Naive thymus-derived CD4-positive, alpha-beta T cell (primary cell): ENCODE results near the gene S100A14. TPM values are rescaled to one million over a fixed set of nuclear protein-coding genes. Genes with fewer than 3 reads are reported as not detected.
A peak's percentile ranks its signal among the peaks of the same experiment; 100 is the strongest.
"Not testable (repeated sequence)": the region's sequence is repeated elsewhere in the genome, so short reads cannot be mapped to it uniquely, and the experiment has no call there.

ENCODE experiments used
- ATAC-seq: fragments of 150-1000 bp; cut with Tn5 transposase; 2 replicates; pipeline ENCODE4 v1.10.0; 2021; ENCODE audit warnings: mild to moderate bottlenecking, moderate library complexity
- CTCF ChIA-PET: fragments of 350-600 bp; sonication (Branson Sonifier 250); formaldehyde crosslinking; loops from one replicate; lab custom pipeline; 2021; ENCODE audit warnings: antibody characterized with exemption; lab: Charles Lee
- POLR2A ChIA-PET: fragments of 350-600 bp; sonication (Branson Sonifier 250); formaldehyde crosslinking; loops from one replicate; lab custom pipeline; 2021; ENCODE audit warnings: antibody characterized with exemption, inconsistent platforms; lab: Charles Lee
- DNase-seq, 9 donors: peaks; one replicate each; pipeline versions ENCODE4 v3.0.0 to v3.0.0-alpha.2; 2020 to 2022; ENCODE audit warnings: mixed read lengths in 1 of 9
- H3K27ac ChIP-seq: one replicate; pipeline ENCODE4 v1.7.0; 2013; ENCODE audit warnings: mild to moderate bottlenecking, low read depth, low read length, moderate library complexity
- H3K27me3 ChIP-seq, 2 donors: one replicate each; pipeline ENCODE4 v1.7.0; 2013; ENCODE audit warnings: low read length in 2 of 2, mild to moderate bottlenecking in 2 of 2, moderate library complexity in 2 of 2; ENCODE audit not compliant: control insufficient read depth in 2 of 2, insufficient read depth in 2 of 2
- H3K36me3 ChIP-seq, 3 experiments: 1 replicate in 2 of 3; 2 replicates in 1 of 3; pipeline ENCODE4 v1.7.0; 2013; ENCODE audit warnings: low read length in 3 of 3, mild to moderate bottlenecking in 3 of 3, moderate library complexity in 1 of 3; ENCODE audit not compliant: insufficient read depth in 3 of 3, control insufficient read depth in 2 of 3
- H3K4me1 ChIP-seq, 2 donors: one replicate each; pipeline ENCODE4 v1.7.0; 2013; ENCODE audit warnings: low read length in 2 of 2, mild to moderate bottlenecking in 2 of 2, moderate library complexity in 1 of 2; ENCODE audit not compliant: control insufficient read depth in 2 of 2, insufficient read depth in 2 of 2
- H3K4me3 ChIP-seq: 2 replicates; pipeline ENCODE4 v1.7.0; 2013; ENCODE audit warnings: mild to moderate bottlenecking, low read length
- H3K9me3 ChIP-seq, 3 experiments: 1 replicate in 2 of 3; 2 replicates in 1 of 3; pipeline ENCODE4 v1.7.0; 2013; ENCODE audit warnings: low read length in 3 of 3; ENCODE audit not compliant: control insufficient read depth in 2 of 3
- H3K27ac Mint-ChIP-seq, 9 donors: one replicate each; pipeline ENCODE4 v1.8.0; 2020 to 2022; ENCODE audit warnings: mixed read lengths in 9 of 9, mild to moderate bottlenecking in 8 of 9, moderate library complexity in 5 of 9, inconsistent platforms in 2 of 9
- H3K27me3 Mint-ChIP-seq, 5 donors: one replicate each; pipeline ENCODE4 v1.8.0; 2021 to 2022; ENCODE audit warnings: mixed read lengths in 5 of 5, mild to moderate bottlenecking in 1 of 5
- H3K36me3 Mint-ChIP-seq, 5 donors: one replicate each; pipeline ENCODE4 v1.8.0; 2020 to 2022; ENCODE audit warnings: mixed read lengths in 5 of 5, mild to moderate bottlenecking in 3 of 5, inconsistent platforms in 1 of 5
- H3K4me1 Mint-ChIP-seq, 7 donors: one replicate each; pipeline ENCODE4 v1.8.0; 2020 to 2022; ENCODE audit warnings: mixed read lengths in 7 of 7, mild to moderate bottlenecking in 3 of 7, inconsistent platforms in 1 of 7
- H3K4me3 Mint-ChIP-seq, 10 donors: one replicate each; pipeline ENCODE4 v1.8.0; 2020 to 2022; ENCODE audit warnings: mild to moderate bottlenecking in 10 of 10, mixed read lengths in 10 of 10, moderate library complexity in 6 of 10, inconsistent platforms in 2 of 10
- H3K9me3 Mint-ChIP-seq, 11 donors: one replicate each; pipeline ENCODE4 v1.8.0; 2020 to 2022; ENCODE audit warnings: mixed read lengths in 11 of 11, mild to moderate bottlenecking in 4 of 11, inconsistent platforms in 1 of 11, moderate library complexity in 1 of 11
- intact Hi-C, 2 donors: fragments of 100-400 bp; cut with micrococcal nuclease; formaldehyde crosslinking; loops; one replicate each; pipeline ENCODE4 v1.15.1; 2023
- polyA plus RNA-seq, 2 donors: library from polyadenylated mRNA; unstranded; fragments of 300-500 nt; fragmentation: Illumina TruSeq; gene quantifications; one replicate each; pipeline ENCODE4 v1.2.3, GENCODE V29; 2021
- total RNA-seq, 6 experiments: library from RNA in 5 of 6; stranded (reverse) in 5 of 6; gene quantifications; 1 replicate in 5 of 6; 2 replicates in 1 of 6; pipeline ENCODE4 v1.2.3 and lab custom pipeline; 2021 to 2026

The S100A14 gene
- total and polyA plus RNA-seq, 7 experiments from 2014 or later: not detected

DNA sequence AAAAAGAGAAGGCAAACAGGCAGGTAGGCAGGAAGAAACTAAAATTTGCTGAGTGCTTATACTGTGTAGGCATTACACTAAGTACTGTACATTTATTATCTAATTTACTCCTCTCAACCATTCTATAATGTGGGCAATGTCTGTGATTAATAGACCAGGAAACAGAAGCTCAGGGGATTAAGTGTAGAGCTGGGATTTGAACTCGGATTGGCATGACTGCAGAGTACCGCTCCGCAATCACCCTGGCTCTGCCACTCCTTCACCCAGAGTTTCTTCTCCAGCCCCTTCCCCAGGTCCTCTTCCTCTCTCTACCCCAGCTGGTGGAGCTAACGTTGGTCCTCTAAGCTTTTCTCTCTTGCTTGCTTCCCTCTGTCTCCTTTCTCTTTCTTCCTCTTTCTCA is 39.0 kb downstream of the S100A14 start:
- no peaks in the 10 kb centered on the region for H3K9me3 ChIP-seq
- Mint-ChIP-seq H3K9me3 (no peaks in the 10 kb centered on the region), H3K4me1 (peaks cover 0 to 12% (median 0%) of the 10 kb centered on the region in 7 donors), H3K27me3 (peaks cover 0 to 29% (median 27%) of the 10 kb centered on the region in 5 donors), H3K27ac (no peak overlapping the region), H3K4me3 (no peak overlapping the region), H3K36me3 (no peaks in the 10 kb centered on the region)
- ChIA-PET POLR2A (interaction anchor here (0.6 kb wide), 3 partner anchors 32 to 696 kb away, joined by 3 read pairs; no protein-coding TSS in a partner anchor), CTCF (interaction anchor here (1.3 kb wide), 1 partner anchor 67 kb away, joined by 5 read pairs; no protein-coding TSS in a partner anchor)
- H3K4me3 ChIP-seq: no peak overlapping the region
- no peak for ATAC-seq
- H3K4me1 ChIP-seq: no peaks in the 10 kb centered on the region
- DNase-seq: no peak
- intact Hi-C loops: loop anchor here in 1 of 2 donors (10.0 kb wide), 1 partner anchor 242 kb away; no protein-coding TSS in a partner anchor
- no peaks in the 10 kb centered on the region for H3K27me3 ChIP-seq
- no peaks in the 10 kb centered on the region for H3K36me3 ChIP-seq
- H3K27ac ChIP-seq: no peak overlapping the region

DNA sequence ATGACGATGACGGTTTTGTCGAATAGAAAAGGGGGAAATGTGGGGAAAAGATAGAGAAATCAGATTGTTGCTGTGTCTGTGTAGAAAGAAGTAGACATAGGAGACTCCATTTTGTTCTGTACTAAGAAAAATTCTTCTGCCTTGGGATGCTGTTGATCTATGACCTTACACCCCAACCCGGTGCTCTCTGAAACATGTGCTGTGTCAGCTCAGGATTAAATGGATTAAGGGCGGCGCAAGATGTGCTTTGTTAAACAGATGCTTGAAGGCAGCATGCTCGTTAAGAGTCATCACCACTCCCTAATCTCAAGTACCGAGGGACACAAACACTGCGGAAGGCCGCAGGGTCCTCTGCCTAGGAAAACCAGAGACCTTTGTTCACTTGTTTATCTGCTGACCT is 40.6 kb downstream of the S100A14 start:
- H3K9me3 ChIP-seq, ATAC-seq, H3K4me1 ChIP-seq, POLR2A ChIA-PET, H3K27ac ChIP-seq, H3K27ac Mint-ChIP-seq, DNase-seq, H3K9me3 Mint-ChIP-seq, H3K4me3 ChIP-seq, H3K4me3 Mint-ChIP-seq, H3K36me3 Mint-ChIP-seq, H3K36me3 ChIP-seq, H3K27me3 ChIP-seq: not testable (repeated sequence)
- intact Hi-C loops: loop anchor here in 1 of 2 donors (10.0 kb wide), 1 partner anchor 241 kb away; no protein-coding TSS in a partner anchor
- CTCF ChIA-PET: interaction anchor here (0.9 kb wide), 1 partner anchor 10 kb away, joined by 3 read pairs; no protein-coding TSS in a partner anchor
- Mint-ChIP-seq H3K4me1 (peaks cover 0 to 12% (median 0%) of the 10 kb centered on the region in 7 donors), H3K27me3 (peaks cover 0 to 35% (median 28%) of the 10 kb centered on the region in 5 donors)

DNA sequence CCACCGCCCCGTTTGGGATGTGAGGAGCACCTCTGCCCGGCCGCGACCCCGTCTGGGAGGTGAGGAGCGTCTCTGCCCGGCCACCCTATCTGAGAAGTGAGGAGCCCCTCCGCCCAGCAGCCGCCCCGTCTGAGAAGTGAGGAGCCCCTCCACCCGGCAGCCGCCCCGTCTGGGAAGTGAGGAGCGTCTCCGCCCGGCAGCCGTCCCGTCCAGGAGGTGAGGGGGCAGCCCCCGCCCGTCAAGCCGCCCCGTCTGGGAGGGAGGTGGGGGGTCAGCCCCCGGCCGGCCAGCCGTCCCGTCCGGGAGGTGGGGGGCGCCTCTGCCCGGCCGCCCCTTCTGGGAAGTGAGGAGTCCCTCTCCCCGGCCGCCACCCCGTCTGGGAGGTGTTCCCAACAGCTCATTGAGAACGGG is 41.0 kb downstream of the S100A14 start:
- ATAC-seq, H3K36me3 ChIP-seq, H3K27ac ChIP-seq, H3K4me1 ChIP-seq, H3K9me3 ChIP-seq, H3K27me3 ChIP-seq, H3K4me3 ChIP-seq, DNase-seq, H3K9me3 Mint-ChIP-seq, H3K4me3 Mint-ChIP-seq, CTCF ChIA-PET, POLR2A ChIA-PET, H3K27ac Mint-ChIP-seq, H3K36me3 Mint-ChIP-seq: not testable (repeated sequence)
- intact Hi-C loops: loop anchor here in 1 of 2 donors (10.0 kb wide), 1 partner anchor 240 kb away; no protein-coding TSS in a partner anchor
- peaks cover 0 to 35% (median 28%) of the 10 kb centered on the region in 5 donors for H3K27me3 Mint-ChIP-seq
- peaks cover 0 to 12% (median 0%) of the 10 kb centered on the region in 7 donors for H3K4me1 Mint-ChIP-seq

DNA sequence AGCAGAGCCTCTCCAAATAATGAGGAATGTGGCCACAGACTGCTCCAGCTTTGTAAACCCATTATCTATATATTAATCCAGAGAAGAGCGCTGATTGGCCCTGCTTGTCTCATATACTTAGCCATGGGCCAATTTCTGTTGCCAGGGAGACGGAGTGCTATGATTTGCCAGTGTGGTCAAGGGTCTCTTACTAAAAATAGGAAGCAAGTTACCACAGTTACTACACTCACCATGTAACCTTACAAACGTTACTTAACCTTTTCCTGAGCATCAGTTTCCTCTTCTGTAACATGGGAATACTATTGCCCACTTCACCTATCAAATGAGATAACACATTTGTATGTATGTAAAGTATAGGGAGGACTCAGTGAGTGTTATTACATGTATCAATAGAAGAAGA is 42.8 kb downstream of the S100A14 start:
- no peak overlapping the region for H3K27ac ChIP-seq

DNA sequence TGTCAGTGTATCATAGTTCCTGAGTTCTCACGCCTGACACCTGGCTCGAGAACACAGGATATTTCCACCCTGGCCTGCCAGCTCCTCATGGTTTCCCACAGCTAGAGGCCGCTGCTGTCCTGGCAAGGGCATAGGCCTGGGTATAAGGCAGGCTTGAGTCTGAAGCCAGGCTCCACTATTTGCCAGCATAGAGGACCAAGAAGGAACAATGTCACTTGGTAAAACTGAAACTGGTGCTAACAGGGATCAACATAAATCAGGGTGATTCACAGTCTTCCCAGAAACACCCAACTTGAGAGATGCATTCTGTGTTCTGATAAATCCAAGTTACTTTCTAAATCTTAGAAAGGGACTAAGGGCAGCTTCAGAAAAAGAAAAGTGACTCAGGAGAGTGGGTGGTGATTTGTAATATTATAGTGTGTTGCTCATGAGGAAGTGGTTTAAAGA is 43.5 kb downstream of the S100A14 start:
- no peaks in the 10 kb centered on the region for H3K36me3 ChIP-seq
- peak; percentile 81 for ATAC-seq
- no peaks in the 10 kb centered on the region for H3K27me3 ChIP-seq
- peaks cover 9 to 23% (median 16%) of the 10 kb centered on the region in 7 donors for H3K4me1 Mint-ChIP-seq
- peaks cover 0 to 16% (median 9%) of the 10 kb centered on the region in 5 donors for H3K27me3 Mint-ChIP-seq
- DNase-seq: peak in 8 of 9 donors; percentile 24 to 51 (median 41)
- H3K9me3 ChIP-seq: no peaks in the 10 kb centered on the region
- no peak overlapping the region for H3K27ac ChIP-seq
- H3K4me3 ChIP-seq: no peak overlapping the region
- intact Hi-C loops: loop anchor here (1.0 to 10.0 kb wide), 4 partner anchors 45 to 238 kb away; partner anchors contain the start of gene ILF2 (in 1 of the 2)
- H3K4me1 ChIP-seq: peaks cover 0 to 9% of the 10 kb centered on the region in 2 donors
- CTCF ChIA-PET: interaction anchor here (1.1 to 7.0 kb wide), 5 partner anchors 39 to 414 kb away, joined by 3 to 139 read pairs (median 6); partner anchors contain the start of genes RAB13 and S100A6
- peak overlapping the region in 1 of 9 donors; percentile 56 for H3K27ac Mint-ChIP-seq
- no peaks in the 10 kb centered on the region for H3K36me3 Mint-ChIP-seq
- H3K9me3 Mint-ChIP-seq: no peaks in the 10 kb centered on the region
- H3K4me3 Mint-ChIP-seq: no peak overlapping the region
- POLR2A ChIA-PET: interaction anchor here (0.8 to 1.7 kb wide), 3 partner anchors 29 to 40 kb away, joined by 3 to 6 read pairs (median 4); partner anchors contain the start of gene S100A6

More for the DNA sequence above, 42.8 kb downstream of the S100A14 start:
- Histone ChIP-seq H3K9me3 (no peaks in the 10 kb centered on the region), H3K36me3 (no peaks in the 10 kb centered on the region), H3K4me1 (peaks cover 0 to 1% of the 10 kb centered on the region in 2 donors), H3K4me3 (no peak overlapping the region), H3K27me3 (no peaks in the 10 kb centered on the region)
- Mint-ChIP-seq H3K27me3 (peaks cover 0 to 24% (median 17%) of the 10 kb centered on the region in 5 donors), H3K4me3 (no peak overlapping the region), H3K4me1 (peaks cover 4 to 18% (median 9%) of the 10 kb centered on the region in 7 donors), H3K27ac (no peak overlapping the region), H3K9me3 (no peaks in the 10 kb centered on the region), H3K36me3 (no peaks in the 10 kb centered on the region)
- ChIA-PET CTCF (interaction anchor here (1.5 to 7.0 kb wide), 4 partner anchors 40 to 413 kb away, joined by 3 to 139 read pairs (median 62); partner anchors contain the start of genes RAB13 and S100A6), POLR2A (interaction anchor here (0.8 to 1.7 kb wide), 3 partner anchors 29 to 41 kb away, joined by 3 to 6 read pairs (median 4); partner anchors contain the start of gene S100A6)
- intact Hi-C loops: loop anchor here in 1 of 2 donors (2.0 to 10.0 kb wide), 2 partner anchors 97 to 239 kb away; partner anchors contain the start of gene ILF2
- ATAC-seq: no peak
- DNase-seq: no peak

DNA sequence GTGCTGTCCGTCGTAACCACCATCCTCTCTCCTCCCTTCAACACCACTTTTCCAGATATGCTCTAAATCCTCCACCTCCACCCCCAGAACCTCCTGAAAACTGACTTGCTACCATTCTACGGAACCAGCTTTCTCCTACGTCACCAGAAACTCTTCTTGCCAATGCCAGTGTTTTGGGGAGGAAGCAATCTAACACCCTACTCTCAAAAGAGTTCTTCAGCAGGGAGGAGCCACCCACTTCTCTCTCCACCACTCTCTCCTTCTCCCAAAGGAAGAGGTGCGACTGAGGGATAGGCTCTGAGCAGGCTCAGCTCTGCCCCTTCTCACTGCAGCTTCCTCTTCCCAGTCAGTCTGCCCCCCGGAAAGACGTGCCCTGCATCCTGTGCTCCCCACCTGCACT is 44.4 kb downstream of the S100A14 start:
- H3K27me3 Mint-ChIP-seq: peaks cover 0 to 8% (median 1%) of the 10 kb centered on the region in 5 donors
- no peak for ATAC-seq
- H3K9me3 ChIP-seq: no peaks in the 10 kb centered on the region
- H3K36me3 Mint-ChIP-seq: no peaks in the 10 kb centered on the region
- no peak overlapping the region for H3K4me3 ChIP-seq
- intact Hi-C loops: loop anchor here (1.0 to 10.0 kb wide), 4 partner anchors 46 to 237 kb away; partner anchors contain the start of gene ILF2 (in 1 of the 2)
- H3K27me3 ChIP-seq: no peaks in the 10 kb centered on the region
- no peak overlapping the region for H3K4me3 Mint-ChIP-seq
- ChIA-PET CTCF (interaction anchor here (0.7 to 7.0 kb wide), 5 partner anchors 38 to 415 kb away, joined by 3 to 139 read pairs (median 6); partner anchors contain the start of genes ILF2, RAB13 and S100A6), POLR2A (interaction anchor here (1.5 to 1.7 kb wide), 2 partner anchors 36 to 39 kb away, joined by 4 to 6 read pairs; partner anchors contain the start of gene S100A6)
- no peak overlapping the region for H3K27ac Mint-ChIP-seq
- DNase-seq: no peak
- H3K27ac ChIP-seq: no peak overlapping the region
- no peaks in the 10 kb centered on the region for H3K36me3 ChIP-seq
- no peaks in the 10 kb centered on the region for H3K9me3 Mint-ChIP-seq
- peaks cover 3 to 9% of the 10 kb centered on the region in 2 donors for H3K4me1 ChIP-seq
- peaks cover 15 to 29% (median 22%) of the 10 kb centered on the region in 7 donors for H3K4me1 Mint-ChIP-seq
